SIG-M5 treated with dmso at 0.1 percent for 504 hours (cell line): ENCODE data around the gene CDK5RAP1.

Source experiments
- DNase-seq: peaks from one replicate; lab custom pipeline; 2025; ENCODE audit not compliant: unreplicated experiment; lab: John Stamatoyannopoulos, UW

Gene CDK5RAP1

DNA sequence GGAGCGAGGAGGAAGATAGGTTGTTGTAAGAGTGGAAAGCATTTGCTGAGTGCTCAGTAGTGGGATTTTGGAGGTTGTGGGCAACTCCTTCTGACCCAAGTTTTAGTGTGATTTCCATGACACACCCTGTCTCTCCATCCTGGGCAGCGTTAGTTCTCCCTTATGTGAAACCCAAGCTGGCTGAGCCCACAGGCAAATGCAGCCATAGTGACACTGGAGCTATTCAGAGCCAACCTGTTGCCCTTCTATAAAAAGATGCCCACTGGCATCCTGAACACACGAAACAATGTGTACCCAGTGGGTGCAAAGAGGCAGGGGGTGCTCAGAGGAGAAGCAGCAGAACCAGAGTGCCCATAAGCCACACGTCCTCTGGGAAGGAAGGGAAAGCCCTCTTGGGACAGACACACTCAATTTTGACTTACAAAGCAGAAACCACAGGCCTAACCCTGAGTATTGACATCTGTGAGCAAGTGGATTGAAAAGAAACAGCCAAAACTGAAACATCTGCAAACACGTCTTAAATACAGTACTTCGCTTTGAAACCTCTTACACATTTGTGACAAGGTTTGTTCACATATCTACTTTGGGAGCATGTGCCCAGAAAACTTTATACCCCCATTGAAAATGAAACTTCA lies 63.7 kb downstream of the CDK5RAP1 start:
- DNase-seq, result no peak

DNA sequence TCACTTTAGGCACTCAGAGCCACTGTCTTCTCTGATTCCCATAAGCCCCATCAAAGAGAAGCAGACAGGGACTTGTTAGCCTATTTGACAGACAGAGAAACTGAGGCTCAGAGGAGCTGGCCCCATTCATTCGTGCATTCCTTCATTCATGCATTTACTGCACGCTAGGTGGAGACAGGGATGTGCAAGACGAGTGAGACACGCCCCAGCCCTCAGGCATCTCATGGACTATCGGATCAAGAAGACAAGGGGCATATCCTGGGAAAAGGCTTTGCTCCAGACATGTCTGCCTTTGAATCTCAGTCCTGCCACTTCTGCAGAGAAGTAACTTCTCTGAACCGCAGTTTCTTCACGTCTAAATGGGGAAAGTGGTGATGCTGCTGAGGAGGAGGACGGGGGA lies 64.2 kb downstream of the CDK5RAP1 start:
- no peak for DNase-seq

DNA sequence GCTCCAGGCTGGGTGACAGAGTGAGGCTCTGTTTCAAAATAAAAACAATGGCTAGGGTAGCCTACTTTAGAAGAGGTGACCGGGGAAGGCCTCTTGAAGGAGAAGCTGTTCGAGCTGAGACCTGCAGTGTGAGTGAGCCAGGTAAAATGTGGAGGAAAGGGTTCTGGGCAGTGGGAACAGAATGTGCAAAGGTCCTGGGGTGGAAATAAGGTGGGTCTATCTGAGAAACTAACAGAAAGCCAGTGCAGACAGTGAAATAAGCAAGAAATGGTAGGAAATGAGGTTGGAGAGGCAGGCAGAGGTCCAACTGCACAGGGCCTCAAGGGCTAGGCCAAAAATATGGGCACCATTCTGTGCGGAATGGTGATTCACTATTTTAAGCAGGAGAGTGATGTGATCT lies 64.9 kb downstream of the CDK5RAP1 start:
- no peak for DNase-seq

DNA sequence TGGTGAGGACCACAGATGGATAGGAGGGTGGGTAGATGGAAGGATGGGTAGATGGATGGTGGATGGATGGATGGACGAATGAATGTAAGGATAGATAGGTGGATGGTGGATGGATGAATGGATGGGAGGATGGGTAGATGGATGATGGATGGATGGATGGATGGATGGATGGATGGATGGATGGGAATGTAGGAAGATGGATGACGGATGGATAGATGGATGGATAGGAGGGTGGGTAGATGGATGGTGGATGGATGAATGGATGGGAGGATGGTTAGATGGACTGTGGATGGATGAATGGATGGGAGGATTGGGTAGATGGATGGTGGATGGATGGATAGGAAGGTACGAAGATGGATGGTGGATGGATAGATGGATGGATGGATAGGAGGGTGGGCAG lies 67.2 kb downstream of the CDK5RAP1 start:
- no peak for DNase-seq

DNA sequence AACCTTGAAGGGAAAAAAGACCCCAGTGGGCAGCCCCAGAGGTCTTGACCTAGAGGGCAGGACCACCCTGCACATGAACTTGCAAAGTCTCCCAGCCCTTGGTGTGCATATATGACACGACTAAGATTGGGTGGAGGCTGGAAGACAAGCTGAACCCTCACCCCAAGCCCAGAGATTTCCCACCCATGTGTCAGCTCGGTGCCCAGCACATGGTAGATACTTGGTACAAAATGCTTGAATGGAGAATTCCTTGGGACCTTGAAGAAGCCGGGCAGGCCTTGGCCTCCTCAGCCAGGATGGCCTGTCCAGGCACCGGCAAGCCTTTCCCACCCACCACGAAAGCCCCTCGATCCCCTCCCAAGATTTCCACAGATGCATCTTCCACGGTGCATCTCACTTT lies 67.7 kb downstream of the CDK5RAP1 start:
- DNase-seq, result no peak

DNA sequence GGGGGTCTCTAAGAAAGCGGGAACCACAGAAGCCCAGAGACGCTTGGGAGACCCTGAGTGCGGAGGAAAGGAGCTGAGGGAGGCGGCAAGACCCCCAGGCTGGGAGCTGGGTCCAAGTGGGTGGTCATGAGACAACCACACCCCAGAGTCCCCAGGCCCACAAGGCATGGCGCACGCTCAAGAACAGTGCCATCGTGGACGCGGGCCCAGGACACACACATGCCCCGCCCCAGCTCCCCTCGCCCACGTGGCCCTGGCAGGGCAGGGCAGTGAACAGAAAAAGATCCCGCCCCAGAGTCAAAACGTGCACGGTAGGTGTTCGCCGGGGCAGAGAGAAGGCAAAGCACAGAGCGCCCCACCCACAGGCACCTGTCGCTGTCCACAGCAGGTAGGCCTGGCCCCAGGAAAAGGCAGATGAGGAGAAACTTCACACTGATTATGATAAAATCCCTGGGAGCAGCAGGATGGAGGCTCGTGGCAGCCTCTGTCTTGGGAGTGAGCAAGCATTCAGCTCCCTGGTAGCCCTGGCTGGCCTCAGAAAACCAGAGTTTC lies 68.3 kb downstream of the CDK5RAP1 start:
- DNase-seq, result no peak

DNA sequence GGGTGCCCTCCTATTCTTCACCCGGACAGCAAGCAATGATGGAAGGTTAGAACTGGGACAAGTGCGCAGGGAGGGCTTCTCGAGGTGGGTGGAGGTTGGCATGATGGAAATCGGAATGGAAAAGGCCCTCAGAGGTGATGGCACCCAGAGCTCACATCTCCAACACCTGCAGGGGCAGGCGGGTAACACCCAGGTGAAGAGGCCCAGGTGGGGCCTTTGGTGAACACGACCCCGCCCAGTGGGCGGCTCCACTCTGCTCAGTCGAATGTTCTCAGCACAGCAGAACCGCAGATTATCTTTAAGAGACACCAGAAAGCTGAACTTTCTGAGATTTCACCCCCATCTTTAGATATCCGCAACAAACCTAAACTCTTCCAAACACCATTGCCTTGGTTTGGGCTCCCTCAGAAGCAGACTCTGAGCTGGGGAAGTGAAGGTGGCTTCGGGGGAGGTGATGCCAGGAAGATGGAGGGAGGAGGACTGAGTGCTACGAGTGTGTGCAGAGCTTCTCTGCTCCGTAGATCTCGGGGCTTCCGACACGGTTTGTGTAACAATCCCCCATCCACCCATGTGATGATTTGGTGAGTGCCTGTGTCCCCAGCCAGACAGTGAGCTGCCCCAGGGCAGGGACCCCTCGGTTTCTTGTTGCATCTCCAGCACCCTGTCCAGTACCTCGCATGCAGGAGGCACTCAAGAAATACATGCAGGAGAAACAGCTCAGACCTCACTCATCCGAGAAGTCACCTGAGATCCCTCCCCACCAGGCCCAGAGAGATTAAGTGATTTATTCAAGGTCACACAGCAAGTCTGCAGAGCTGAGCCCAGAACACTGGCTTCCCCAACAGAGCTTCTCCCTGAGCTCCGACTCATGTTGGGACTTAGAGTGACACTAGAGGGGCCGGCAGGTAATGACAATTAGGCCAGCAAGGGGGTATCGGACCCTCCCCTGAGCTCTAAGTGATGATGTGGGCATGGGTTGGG lies 72.9 kb downstream of the CDK5RAP1 start:
- DNase-seq, result no peak

DNA sequence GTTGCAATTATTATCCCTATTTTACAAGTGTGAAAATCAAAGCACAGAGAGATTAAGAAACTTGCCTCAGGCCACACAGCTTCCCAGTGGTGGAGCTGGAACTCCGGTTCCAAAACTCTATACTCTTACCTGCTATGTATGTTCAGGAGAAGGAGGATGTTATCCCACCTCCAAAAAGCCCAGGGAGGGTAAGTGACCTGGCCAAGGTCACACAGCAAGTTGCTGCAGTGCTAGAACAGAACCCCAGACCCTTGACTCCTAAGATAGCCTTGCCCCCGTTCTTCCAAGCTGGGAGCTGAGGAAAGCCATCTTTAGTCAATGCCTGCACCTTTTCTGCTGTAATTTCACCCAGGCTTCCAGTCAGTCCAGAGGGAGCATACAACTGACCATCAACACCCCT lies 76.0 kb downstream of the CDK5RAP1 start:
- no peak for DNase-seq

DNA sequence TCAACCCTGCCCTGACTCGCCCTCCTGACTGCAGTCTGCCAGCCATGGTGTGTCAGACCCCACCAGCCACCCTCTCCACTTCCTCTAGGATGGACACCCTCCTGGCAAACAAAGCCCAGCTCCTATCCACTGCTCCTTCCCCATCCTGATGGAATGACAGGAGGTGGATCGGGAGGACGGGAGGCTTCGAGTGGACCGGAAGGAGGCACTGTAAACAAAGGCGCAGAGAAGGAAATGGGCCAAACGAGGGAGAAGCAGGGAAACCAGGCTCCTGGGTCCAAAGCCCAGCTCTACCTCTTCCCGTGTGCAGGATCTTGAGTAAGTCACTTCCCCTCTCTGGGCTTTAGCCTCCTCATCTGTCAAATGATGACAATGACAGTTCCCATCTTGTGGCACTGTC lies 78.1 kb downstream of the CDK5RAP1 start:
- DNase-seq, result no peak

DNA sequence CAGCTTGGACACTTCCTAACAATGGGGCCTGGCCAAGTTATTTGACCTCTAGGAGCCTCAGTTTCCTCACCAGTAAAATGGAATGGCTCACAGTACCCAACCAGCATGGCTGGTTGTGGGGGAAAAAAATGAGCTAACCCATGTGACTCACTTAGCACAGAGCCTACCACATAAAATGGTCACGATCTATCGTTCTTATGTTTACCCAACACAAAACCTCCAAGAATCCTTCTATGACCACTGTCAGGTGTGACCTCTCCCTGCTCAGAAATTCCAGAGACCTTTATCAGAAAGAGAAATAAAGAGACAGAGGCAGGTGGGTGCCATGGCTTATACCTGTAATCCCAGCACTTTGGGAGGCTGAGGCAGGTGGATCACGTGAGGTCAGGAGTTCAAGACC lies 78.9 kb downstream of the CDK5RAP1 start:
- no peak for DNase-seq

DNA sequence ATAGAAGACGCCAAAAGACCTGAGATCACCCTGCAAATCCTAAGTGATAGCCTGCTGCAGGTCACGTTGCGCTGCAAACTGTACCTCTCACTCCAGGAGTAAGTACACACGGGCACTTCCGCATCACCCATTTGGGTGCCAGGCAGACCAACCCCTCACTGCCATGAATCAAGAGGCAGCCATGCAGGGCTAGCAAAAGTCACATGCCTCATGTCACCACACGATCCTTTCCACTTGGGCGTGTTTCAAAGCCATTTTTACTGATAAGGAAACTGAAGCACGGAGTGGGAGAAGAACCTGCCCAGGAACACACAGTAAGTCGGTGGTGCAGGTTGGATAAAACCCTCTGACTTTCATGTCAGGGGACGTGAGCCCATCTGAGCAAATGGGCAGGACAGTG lies 81.3 kb downstream of the CDK5RAP1 start:
- DNase-seq, result no peak

DNA sequence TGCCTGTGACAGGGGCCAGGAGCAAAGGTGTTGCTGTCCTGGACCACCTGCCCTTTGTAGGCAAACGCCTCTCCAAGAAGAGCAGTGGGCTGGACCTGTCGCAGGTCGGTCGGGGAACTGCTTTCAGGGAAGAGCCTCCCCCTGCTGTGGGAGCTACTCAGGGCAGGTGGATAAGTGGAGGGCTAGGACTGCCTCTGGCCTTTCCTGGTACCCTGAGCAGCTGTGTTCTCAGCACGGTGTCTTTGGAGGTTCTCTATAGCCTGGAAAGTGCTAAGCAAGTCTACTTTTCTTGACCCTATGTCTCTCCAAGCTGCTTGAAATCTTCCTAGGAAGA lies 83.3 kb downstream of the CDK5RAP1 start:
- DNase-seq, result no peak

DNA sequence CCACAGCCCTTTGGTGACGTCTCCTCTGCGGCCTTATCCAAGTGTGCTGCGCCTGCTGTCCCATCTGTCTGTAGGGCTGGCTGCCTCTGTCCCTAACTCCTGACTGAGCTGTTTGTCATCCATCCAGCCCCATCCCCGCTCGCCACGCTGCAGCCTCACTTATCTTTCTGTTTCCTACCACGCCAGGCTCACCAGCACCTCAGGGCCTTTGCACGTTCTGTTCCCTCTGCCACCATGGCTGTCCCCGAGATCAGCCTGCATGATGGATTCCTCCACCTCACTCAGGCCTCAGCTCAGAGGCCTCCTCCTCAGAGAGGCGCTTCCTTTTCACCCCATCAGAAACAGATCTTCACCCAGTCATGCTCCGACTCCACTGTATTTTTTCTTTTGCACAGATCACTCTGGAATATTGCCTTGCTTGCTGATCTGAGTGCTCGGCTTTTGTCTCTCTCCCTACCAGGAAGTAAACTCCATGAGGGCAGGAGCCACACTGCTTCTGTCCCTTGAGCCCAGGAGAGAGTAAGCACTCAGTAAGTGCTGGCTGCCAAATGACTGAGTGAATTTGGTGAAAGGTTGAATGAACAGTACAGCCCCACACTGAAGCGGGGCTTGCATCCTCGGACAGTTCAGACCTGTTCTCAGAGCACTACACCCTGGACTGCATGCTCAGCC lies 83.8 kb downstream of the CDK5RAP1 start:
- DNase-seq, result no peak

DNA sequence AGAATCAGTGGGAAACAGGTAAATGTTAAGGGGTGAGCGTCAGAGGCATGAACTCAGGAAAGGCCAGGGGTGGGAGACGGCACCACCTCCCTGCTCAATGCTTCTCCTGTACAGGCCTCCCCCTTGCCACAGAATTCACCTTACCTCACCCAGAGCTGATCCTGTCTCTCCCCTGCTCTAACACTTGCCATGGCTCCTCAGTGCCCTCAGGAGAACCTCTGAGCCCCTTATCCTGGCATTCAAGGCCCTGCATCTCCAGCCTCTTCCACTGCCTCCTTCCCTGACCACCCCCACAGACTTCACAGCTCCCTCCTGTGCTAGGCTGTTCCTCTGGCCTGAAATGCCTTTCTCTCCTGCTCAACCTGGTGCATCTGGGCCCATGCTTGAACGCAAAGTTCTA lies 84.4 kb downstream of the CDK5RAP1 start:
- DNase-seq, result no peak

DNA sequence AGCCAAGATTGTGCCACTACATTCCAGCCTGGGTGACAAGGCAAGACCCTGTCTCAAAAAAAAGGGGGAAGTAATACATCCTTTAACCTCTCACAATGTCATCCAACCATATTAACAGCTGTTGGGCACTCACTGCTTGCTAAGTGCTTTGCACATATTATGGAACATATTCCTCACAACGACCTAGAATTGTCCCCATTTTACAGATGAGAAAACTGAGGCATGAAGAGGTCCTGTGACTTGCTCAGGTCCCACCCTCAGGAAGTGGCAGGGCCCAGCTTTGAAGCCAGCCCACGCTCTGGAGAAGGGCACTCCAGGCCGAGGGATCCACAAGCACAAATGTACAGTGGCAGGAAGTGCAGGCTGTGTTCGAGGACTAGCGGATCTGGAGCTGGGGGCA lies 85.0 kb downstream of the CDK5RAP1 start:
- DNase-seq, result no peak

DNA sequence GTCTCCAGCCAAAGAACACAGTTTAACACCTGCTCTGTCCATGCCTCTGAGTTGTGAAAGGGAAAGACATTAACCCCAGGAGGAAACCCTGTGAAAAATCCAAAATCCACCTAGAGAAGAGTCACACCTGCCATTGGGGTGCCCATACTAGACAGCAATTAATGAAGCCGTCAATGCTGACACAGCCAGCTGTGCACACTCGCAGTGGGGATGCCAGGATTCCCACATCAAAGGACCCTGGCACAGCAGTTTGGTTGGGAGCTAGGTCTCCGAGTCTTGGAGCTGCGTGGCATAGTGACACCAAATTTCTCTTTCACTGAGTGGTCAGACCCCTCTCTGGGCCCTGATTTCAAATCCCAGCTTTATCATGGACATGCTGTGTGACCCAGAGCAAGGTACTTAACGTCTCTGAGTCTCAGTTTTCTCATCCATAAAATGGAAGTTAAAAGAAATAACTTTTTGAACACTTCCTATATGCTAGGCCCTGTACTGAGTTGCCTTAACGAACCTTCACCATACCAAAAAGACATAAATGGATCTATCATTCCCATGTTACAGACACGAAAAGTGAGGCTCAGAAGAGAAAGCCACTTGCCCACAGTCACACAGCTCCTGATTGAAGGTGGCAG lies 87.5 kb downstream of the CDK5RAP1 start:
- no peak for DNase-seq

DNA sequence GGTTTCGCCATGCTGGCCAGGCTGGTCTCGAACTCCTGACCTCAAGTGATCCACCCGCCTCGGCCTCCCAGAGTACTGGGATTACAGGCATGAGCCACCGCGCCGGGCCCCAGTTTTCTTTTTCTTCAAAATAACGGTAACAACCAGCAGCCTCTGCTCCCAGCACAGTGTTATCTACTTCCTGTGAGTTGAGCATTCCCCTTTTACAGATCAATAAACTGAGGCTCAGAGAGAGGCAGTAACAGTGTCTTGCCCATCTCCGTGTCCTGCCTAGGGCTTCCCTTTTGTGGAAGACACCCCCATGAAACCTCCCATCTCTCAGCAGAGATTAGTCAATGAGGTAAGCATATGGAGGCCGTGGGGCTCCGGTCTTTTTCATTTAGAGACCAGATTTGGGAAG lies 88.7 kb downstream of the CDK5RAP1 start:
- no peak for DNase-seq

DNA sequence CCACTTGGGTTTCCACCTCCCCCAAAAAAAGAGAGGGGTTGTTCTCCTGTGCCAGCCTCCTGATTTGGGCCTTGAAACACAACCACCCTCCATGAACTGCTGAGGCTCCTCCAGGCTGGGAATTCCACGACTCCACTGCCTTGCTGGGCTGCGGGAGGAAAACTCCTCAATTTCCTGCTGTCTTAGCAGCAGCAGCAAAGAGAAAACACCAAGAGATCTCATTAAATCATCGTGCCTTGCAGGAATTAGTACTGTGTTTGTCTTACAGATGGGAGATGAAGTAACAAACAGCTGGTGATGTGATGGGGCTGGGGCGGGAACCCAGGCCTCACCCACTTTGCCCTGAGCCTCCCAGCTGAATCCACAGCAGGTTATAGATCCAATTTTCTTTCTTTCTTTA lies 89.3 kb downstream of the CDK5RAP1 start:
- DNase-seq, result no peak

DNA sequence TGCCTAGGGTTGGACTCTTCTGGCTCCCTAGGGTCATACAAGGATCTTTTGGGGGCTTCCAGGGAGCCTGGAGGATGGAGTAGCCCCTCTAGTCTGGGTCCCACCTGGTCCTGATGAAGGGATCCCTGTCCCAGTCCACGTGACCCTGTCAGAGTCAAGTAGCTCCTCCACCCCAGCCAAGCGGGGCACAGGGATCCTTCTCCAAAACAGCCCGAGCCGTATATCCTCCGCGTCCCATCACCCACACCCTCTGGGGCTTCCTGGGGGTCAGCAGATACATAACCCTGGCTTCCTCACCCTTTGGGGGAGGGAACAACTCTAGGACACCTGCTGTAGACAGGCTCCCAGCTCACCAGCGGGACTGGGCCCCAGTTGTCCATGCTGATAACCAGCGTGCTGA lies 90.3 kb downstream of the CDK5RAP1 start:
- no peak for DNase-seq

DNA sequence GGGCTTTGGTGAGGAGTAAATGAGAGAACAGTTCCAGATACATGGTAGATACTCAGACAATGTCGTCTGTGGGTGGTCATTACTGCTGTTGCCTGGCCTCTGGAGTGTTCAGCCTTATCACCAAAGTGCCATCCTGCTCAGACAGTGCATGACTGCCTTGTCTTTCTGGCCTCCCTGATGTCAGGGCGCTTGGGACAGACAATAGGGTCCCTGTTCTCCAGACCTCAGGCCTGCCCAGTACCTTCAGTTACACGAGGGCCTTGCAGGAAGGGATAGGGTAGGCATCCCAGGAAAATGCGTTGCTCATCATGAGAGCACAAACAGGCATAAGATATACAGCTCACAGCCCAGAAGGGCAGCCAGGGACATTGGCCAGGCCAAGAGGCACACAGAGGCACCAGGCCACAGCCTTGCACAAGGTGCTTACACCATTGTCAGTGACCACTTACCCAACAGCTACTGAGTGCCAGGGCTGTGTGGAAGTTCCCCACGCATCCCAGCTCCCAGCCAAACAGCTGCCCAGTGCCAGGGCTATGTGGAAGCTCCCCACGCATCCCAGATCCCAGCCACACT lies 90.9 kb downstream of the CDK5RAP1 start:
- DNase-seq, result no peak

DNA sequence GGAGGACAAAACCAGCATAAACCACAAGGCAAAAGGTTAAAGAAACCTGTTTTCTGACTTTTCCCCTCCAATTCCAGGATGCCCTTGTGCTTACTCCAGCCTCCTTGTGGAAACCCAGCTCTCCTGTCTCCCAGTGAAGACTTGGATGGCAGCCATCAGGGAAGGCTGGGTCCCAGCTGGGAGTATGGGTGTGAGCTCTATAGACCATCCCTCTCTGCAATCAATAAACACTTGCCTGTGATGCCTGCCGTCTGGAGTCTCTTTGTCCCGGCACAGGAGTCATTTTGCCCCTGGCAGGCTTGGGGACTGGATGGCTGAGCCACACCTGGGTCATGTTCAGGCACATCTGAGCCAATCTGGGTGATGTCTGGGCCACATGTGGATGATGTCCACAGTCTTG lies 91.7 kb downstream of the CDK5RAP1 start:
- no peak for DNase-seq
